Heart left ventricle (tissue), 16 donors: ENCODE data around the gene CISH. TPM values are rescaled to one million over a fixed set of nuclear protein-coding genes. Genes with fewer than 3 reads are reported as not detected.

Experiments used
- ATAC-seq, 4 donors: fragments of 200-7000 bp; cut with Tn5 transposase; one replicate each; pipeline ENCODE4 v1.9.1; 2020 to 2022; ENCODE audit warnings: moderate library complexity in 4 of 4, mild to moderate bottlenecking in 3 of 4, moderate number of reproducible peaks in 1 of 4
- DNase-seq, 5 donors: peaks; one replicate each; pipeline ENCODE4 v3.0.0-alpha.2; 2020
- H3K27ac ChIP-seq, 12 donors: fragments of 200-600 bp; sonication (generic) in 4 of 12; one replicate each; pipeline versions ENCODE4 v1.5.0 to v1.8.0; 2016 to 2022; ENCODE audit warnings: mild to moderate bottlenecking in 2 of 12
- H3K27me3 ChIP-seq, 9 donors: fragments of 200-600 bp; sonication (generic) in 2 of 9; one replicate each; pipeline versions ENCODE4 v1.5.1 to v1.8.0; 2016 to 2022; ENCODE audit warnings: mild to moderate bottlenecking in 3 of 9
- H3K36me3 ChIP-seq, 9 donors: fragments of 200-600 bp; sonication (generic) in 2 of 9; one replicate each; pipeline versions ENCODE4 v1.5.0 to v1.8.0; 2018 to 2022; ENCODE audit warnings: mild to moderate bottlenecking in 2 of 9
- H3K4me1 ChIP-seq, 12 donors: fragments of 200-600 bp; sonication (generic) in 4 of 12; one replicate each; pipeline versions ENCODE4 v1.5.0 to v1.8.0; 2016 to 2022; ENCODE audit warnings: mild to moderate bottlenecking in 3 of 12
- H3K4me3 ChIP-seq, 12 donors: fragments of 200-600 bp; sonication (generic) in 4 of 12; one replicate each; pipeline versions ENCODE4 v1.5.0 to v1.8.0; 2017 to 2022; ENCODE audit warnings: mild to moderate bottlenecking in 9 of 12, moderate library complexity in 4 of 12
- H3K9me3 ChIP-seq, 12 donors: fragments of 200-600 bp; sonication (generic) in 4 of 12; one replicate each; pipeline versions ENCODE4 v1.5.0 to v1.8.0; 2016 to 2022; ENCODE audit warnings: mild to moderate bottlenecking in 1 of 12
- POLR2A ChIP-seq, 2 donors: fragments of 450-650 bp; IDR thresholded peaks; one replicate each; pipeline ENCODE4 v1.6.1; 2017; ENCODE audit warnings: antibody characterized with exemption in 2 of 2, mild to moderate bottlenecking in 2 of 2, moderate library complexity in 2 of 2
- WGBS, 4 donors: extraction: QIAGEN DNeasy Blood & Tissue Kit in 2 of 4; methylation state at CpG; one replicate each; pipeline versions ENCODE4 v1.1.5 to v1.1.7; 2013 to 2018; 5-methylcytosine and 5-hydroxymethylcytosine counted together
- intact Hi-C, 10 donors: fragments of 100-400 bp; cut with DNase I; formaldehyde crosslinking; loops; one replicate each; pipeline versions ENCODE4 v1.11.1 to v1.14.2; 2022
- polyA plus RNA-seq, 2 donors: library from polyadenylated mRNA; stranded (reverse); fragments of 200-250 nt; gene quantifications; one replicate each; pipeline ENCODE4 v1.2.3, GENCODE V29; 2013
- total RNA-seq, 9 donors: library from RNA; depleted of rRNA in 2 of 9; stranded (reverse); fragments of >200 nt in 2 of 9; fragmentation: NEBNext Ultra II Directional in 3 of 9; extraction: Animal tissue kit (Norgen Biotek cat#: 25700) in 3 of 9; gene quantifications; one replicate each; pipeline versions ENCODE4 v1.1.0 to v1.2.4, GENCODE V29; 2016 to 2023
- TF ChIP-seq, protein P1 (sequence below), 12 donors: fragments of 200-600 bp; sonication (generic) in 4 of 12; IDR thresholded peaks; one replicate each; pipeline versions ENCODE4 v1.5.0 to v1.8.0; 2018 to 2022; ENCODE audit warnings: antibody characterized with exemption in 12 of 12, mild to moderate bottlenecking in 5 of 12
- donor health status: ischemic (EF 13 %, LVEDD 7.1; RV severe dilation, severe dysfunction).
- donor health status: healthy with polysubstance abuse.
- donor health status: DM: no; HTN: yes; CAD: no.
- donor health status: DM: no; HTN: no; CAD: no.
- donor health status: ischemic (EF 25% LVEDD 6.9; RV normal size, moderate dysfunction).
- donor health status: ischemic (EF 25% LVEDD 5.7; RV mildly dilated, moderate dysfunction).
- donor health status: healthy.
- donor health status: DM: yes; HTN: yes; CAD: no.
- donor health status: ischemic (EF 35%, LVEDD 5.7; RV mildly dilated, moderate dysfunction).
- donor health status: nonischemic (EF 11% LVEDD 7.7; RV severe dilation, severe dysfunction).
- donor health status: DM: yes; HTN: yes; CAD: no.
- donor health status: PGD.
- donor health status: ischemic (EF 29% LVEDD 5.4; RV normal size, mild dysfunction).
- donor health status: nonischemic (EF 23%, LVEDD 6.1; RV moderate dilation, normal function).

CISH gene
- total and polyA plus RNA-seq, 11 donors: 6.9 to 57.0 (median 20.3) TPM

DNA sequence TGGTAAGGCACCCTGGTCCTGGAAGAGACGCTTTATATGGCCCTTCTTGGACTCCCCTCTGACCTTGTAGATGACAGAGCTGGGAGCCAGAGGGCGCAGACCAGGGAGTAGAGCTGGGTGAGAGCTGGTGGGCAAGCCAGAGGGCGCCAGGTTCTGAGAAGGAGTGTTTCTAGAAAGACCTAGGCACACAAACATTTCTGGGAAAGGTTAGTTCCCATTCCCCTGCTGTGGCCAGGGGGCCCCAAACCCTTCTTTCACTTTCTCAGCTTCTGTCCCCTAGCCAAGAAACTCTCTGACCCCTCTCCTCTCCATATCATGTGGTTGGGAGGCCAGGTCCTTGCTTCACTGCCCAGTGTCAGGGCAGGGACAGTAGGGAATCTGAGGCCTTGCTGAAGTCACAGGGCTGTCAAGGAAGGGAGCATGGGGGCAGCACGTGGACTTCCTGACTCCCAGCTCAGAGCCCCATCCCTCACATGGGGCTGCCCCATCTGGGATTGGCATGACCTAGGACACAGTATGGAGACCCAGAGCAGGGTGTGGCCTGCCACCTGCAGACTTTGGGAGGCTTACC lies 38.7 kb downstream of the CISH start:
- DNase-seq (no peak), ATAC-seq (no peak)
- intact Hi-C loops: loop anchor here in 9 of 10 donors (1.0 to 10.0 kb wide), 6 partner anchors 39 to 814 kb away; partner anchors contain the start of gene MANF (in 5 of the 9)
- Histone ChIP-seq H3K27me3 (no peaks in the 10 kb centered on the region), H3K4me3 (peak overlapping the region in 1 of 12 donors; percentile 0), H3K4me1 (peaks cover 0 to 77% (median 26%) of the 10 kb centered on the region in 12 donors), H3K9me3 (no peaks in the 10 kb centered on the region), H3K27ac (peak overlapping the region in 10 of 12 donors; percentile 32 to 81 (median 56)), H3K36me3 (peaks cover 0 to 52% (median 6%) of the 10 kb centered on the region in 9 donors)
- no peak for TF ChIP-seq POLR2A (IDR thresholded peaks at IDR 0.05)
- TF ChIP-seq, protein P1, sequence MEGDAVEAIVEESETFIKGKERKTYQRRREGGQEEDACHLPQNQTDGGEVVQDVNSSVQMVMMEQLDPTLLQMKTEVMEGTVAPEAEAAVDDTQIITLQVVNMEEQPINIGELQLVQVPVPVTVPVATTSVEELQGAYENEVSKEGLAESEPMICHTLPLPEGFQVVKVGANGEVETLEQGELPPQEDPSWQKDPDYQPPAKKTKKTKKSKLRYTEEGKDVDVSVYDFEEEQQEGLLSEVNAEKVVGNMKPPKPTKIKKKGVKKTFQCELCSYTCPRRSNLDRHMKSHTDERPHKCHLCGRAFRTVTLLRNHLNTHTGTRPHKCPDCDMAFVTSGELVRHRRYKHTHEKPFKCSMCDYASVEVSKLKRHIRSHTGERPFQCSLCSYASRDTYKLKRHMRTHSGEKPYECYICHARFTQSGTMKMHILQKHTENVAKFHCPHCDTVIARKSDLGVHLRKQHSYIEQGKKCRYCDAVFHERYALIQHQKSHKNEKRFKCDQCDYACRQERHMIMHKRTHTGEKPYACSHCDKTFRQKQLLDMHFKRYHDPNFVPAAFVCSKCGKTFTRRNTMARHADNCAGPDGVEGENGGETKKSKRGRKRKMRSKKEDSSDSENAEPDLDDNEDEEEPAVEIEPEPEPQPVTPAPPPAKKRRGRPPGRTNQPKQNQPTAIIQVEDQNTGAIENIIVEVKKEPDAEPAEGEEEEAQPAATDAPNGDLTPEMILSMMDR (IDR thresholded peaks at IDR 0.05): no peak
- WGBS, 4 donors: 87 to 94% (median 91%) methylated on average over 3 to 4 of the region's 4 CpGs

DNA sequence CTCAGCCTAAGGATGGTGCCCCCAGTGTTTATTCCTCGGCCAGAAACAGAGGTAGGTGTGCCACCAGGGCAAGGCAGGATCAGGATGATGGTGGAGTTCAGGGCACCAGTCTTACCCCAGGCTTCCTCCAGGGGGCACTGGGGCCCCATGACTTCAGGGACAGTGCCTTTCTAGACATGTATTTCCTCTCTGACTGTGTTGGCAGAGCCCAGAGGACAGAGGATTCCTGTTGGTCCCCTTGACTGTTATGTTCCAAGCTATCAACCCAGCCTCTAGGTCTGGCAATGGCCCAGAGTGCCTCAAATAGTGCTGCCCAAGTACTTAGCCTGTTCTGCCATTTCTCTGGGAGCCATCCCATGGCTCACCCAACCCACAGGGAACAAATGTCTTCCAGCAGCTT lies 39.4 kb downstream of the CISH start:
- Histone ChIP-seq H3K4me3 (peak overlapping the region in 1 of 12 donors; percentile 0), H3K9me3 (no peaks in the 10 kb centered on the region), H3K4me1 (peaks cover 0 to 81% (median 27%) of the 10 kb centered on the region in 12 donors), H3K36me3 (peaks cover 0 to 45% (median 0%) of the 10 kb centered on the region in 9 donors), H3K27me3 (no peaks in the 10 kb centered on the region), H3K27ac (peak overlapping the region in 10 of 12 donors; percentile 32 to 81 (median 56))
- TF ChIP-seq POLR2A (IDR thresholded peaks at IDR 0.05): no peak
- TF ChIP-seq, protein P1 (IDR thresholded peaks at IDR 0.05): peak; percentile 83 to 95 (median 92)
- 0 to 24% (median 22%) methylated on average over 1 of the region's 1 CpG for WGBS, 4 donors
- ATAC-seq (peak; percentile 42 to 58 (median 43)), DNase-seq (peak; percentile 74 to 85 (median 81))
- intact Hi-C loops: loop anchor here in 9 of 10 donors (1.0 to 10.0 kb wide), 6 partner anchors 40 to 815 kb away; partner anchors contain the start of gene MANF (in 5 of the 9)

DNA sequence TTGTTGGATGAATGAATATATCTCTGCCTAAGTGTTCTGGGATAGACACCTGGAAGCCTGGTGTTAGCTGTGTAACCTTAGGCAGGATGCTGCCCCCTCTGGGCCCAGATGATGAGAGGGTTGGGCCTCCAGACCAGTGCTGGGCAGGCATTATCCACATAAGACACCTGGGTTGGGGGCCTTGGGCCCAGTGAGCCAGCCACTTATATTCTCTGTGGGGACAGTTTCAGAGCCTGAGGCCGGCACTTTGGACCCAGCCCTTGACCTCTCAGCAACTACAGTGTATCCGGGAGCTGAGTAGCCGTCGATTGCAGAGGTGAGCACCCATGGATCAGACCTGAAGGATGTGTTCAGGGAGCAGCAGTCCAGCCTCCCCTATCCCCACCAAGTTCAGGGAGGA lies 40.1 kb downstream of the CISH start:
- no peak overlapping the region for H3K27ac ChIP-seq
- no peak for TF ChIP-seq POLR2A (IDR thresholded peaks at IDR 0.05)
- TF ChIP-seq, protein P1 (IDR thresholded peaks at IDR 0.05): no peak
- 80 to 93% (median 84%) methylated on average over 4 of the region's 4 CpGs for WGBS, 4 donors
- H3K36me3 ChIP-seq: peaks cover 0 to 38% (median 0%) of the 10 kb centered on the region in 9 donors
- H3K4me3 ChIP-seq: no peak overlapping the region
- H3K9me3 ChIP-seq: no peaks in the 10 kb centered on the region
- DNase-seq (no peak), ATAC-seq (no peak)
- no peaks in the 10 kb centered on the region for H3K27me3 ChIP-seq
- peaks cover 0 to 88% (median 30%) of the 10 kb centered on the region in 12 donors for H3K4me1 ChIP-seq
- intact Hi-C loops: loop anchor here in 7 of 10 donors (1.0 to 10.0 kb wide), 5 partner anchors 44 to 816 kb away; partner anchors contain the start of gene MANF (in 5 of the 7)

DNA sequence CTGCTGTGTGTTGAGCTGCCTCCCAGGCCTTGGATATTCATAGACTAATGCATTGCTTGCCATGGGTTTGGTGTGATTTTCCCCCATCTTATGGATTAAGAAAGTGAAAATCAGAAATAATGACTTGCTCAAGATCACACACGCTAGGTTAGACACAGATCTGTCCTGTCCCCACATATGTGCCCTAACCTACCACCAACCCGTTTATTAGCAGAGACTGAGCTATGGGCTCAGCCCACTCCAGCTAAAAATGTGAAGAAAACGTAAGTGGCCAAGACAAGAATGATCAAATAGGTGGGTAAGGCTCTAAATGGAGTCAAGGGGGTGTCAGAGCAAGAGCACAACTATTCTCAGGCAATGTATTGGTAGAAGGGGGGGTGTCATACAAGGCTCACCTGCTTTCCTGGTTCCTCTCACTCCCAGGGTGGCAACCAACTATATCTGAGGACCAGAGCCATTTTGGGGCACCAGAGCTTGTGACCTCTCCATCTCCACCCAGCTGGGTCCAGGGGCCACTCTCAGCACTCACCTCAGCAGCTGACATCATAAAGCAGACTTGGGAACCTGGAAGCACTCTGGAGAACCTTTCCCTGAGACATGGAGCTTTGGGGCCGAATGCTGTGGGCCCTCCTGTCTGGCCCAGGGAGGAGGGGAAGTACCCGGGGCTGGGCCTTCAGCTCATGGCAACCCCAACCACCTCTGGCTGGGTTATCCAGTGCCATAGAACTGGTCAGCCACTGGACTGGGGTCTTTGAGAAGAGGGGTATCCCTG lies 40.9 kb downstream of the CISH start:
- Histone ChIP-seq H3K4me3 (peak overlapping the region in 4 of 12 donors; percentile 70 to 95 (median 85)), H3K4me1 (peaks cover 0 to 81% (median 32%) of the 10 kb centered on the region in 12 donors), H3K27me3 (no peaks in the 10 kb centered on the region), H3K9me3 (no peaks in the 10 kb centered on the region), H3K27ac (peak overlapping the region in 4 of 12 donors; percentile 94 to 95 (median 95)), H3K36me3 (peaks cover 0 to 33% (median 0%) of the 10 kb centered on the region in 9 donors)
- TF ChIP-seq POLR2A (IDR thresholded peaks at IDR 0.05): no peak
- TF ChIP-seq, protein P1 (IDR thresholded peaks at IDR 0.05): no peak
- ATAC-seq (no peak), DNase-seq (no peak)
- intact Hi-C loops: loop anchor here in 7 of 10 donors (1.0 to 10.0 kb wide), 5 partner anchors 45 to 817 kb away; partner anchors contain the start of gene MANF (in 5 of the 7)
- WGBS, 4 donors: 80 to 87% (median 85%) methylated on average over 5 of the region's 5 CpGs
